ENCODE measurements around the gene PRADC1. TPM values are rescaled to one million over a fixed set of nuclear protein-coding genes. Genes with fewer than 3 reads are reported as not detected.
"Not testable (repeated sequence)": the region's sequence is repeated elsewhere in the genome, so short reads cannot be mapped to it uniquely, and the experiment has no call there.

Gene PRADC1
- polyA plus RNA-seq, 3 donors from 2014 or later, result 34.1 to 70.2 (median 62.6) TPM

GRCh38 chr2:73215254-73215653 lies 17.8 kb downstream of the PRADC1 start:
- DNase-seq, result no peak
- no peaks in the 10 kb centered on the region for H3K9me3 Mint-ChIP-seq
- H3K27ac Mint-ChIP-seq, result peak overlapping the region; percentile 2 to 84 (median 30)
- H3K36me3 Mint-ChIP-seq, result no peaks in the 10 kb centered on the region
- H3K4me3 Mint-ChIP-seq, result peak overlapping the region; percentile 88 to 96 (median 94)
- H3K27me3 Mint-ChIP-seq (ENCODE audit: low read depth in 3 of 3), result no peaks in the 10 kb centered on the region
- peaks cover 28 to 36% of the 10 kb centered on the region in 2 donors for H3K4me1 Mint-ChIP-seq

- DNase-seq, result peak; percentile 82 to 86 (median 84)
- Mint-ChIP-seq H3K36me3 (no peaks in the 10 kb centered on the region), H3K4me3 (peak within 1 kb of the TSS; percentile 88 to 96 (median 94)), H3K9me3 (no peaks in the 10 kb centered on the region), H3K4me1 (peaks cover 28 to 36% of the 10 kb centered on the region in 2 donors), H3K27me3 (ENCODE audit: low read depth in 3 of 3) (peaks cover 0 to 1% (median 0%) of the 10 kb centered on the region in 3 donors), H3K27ac (peak within 1 kb of the TSS; percentile 40 to 94 (median 88))
Measured at GRCh38 chr2:73214120-73215035, 18.7 kb downstream of the PRADC1 start, which contains the start of gene SMYD5. Gene SMYD5 (plus strand): TSS chr2:73214245. CDS start chr2:73214267, 22 bp downstream.

GRCh38 chr2:73212448-73213176 lies 20.4 kb downstream of the PRADC1 start:
- Mint-ChIP-seq H3K36me3 (no peaks in the 10 kb centered on the region), H3K27me3 (ENCODE audit: low read depth in 3 of 3) (peaks cover 0 to 1% (median 0%) of the 10 kb centered on the region in 3 donors), H3K4me1 (peaks cover 28 to 36% of the 10 kb centered on the region in 2 donors), H3K9me3 (no peaks in the 10 kb centered on the region), H3K4me3 (peak overlapping the region in 4 of 5 donors; percentile 39 to 96 (median 62)), H3K27ac (peak overlapping the region in 1 of 6 donors; percentile 42)
- DNase-seq, result peak; percentile 52 to 60 (median 59)

- H3K36me3 Mint-ChIP-seq, result no peaks in the 10 kb centered on the region
- H3K27ac Mint-ChIP-seq, result no peak overlapping the region
- DNase-seq, result no peak
- no peak overlapping the region for H3K4me3 Mint-ChIP-seq
- no peaks in the 10 kb centered on the region for H3K9me3 Mint-ChIP-seq
- peaks cover 0 to 1% (median under 1%) of the 10 kb centered on the region in 3 donors for H3K27me3 Mint-ChIP-seq (ENCODE audit: low read depth in 3 of 3)
- H3K4me1 Mint-ChIP-seq, result peaks cover 28 to 36% of the 10 kb centered on the region in 2 donors
Measured at GRCh38 chr2:73212098-73212447, 21.0 kb downstream of the PRADC1 start.

- Mint-ChIP-seq H3K27ac (no peak overlapping the region), H3K9me3 (no peaks in the 10 kb centered on the region), H3K4me3 (no peak overlapping the region), H3K36me3 (no peaks in the 10 kb centered on the region), H3K27me3 (ENCODE audit: low read depth in 3 of 3) (peaks cover 1 to 5% (median 4%) of the 10 kb centered on the region in 3 donors), H3K4me1 (peaks cover 27 to 34% of the 10 kb centered on the region in 2 donors)
- DNase-seq, result no peak
Measured at GRCh38 chr2:73210696-73211095, 22.3 kb downstream of the PRADC1 start.

- Mint-ChIP-seq H3K4me1 (peaks cover 22 to 27% of the 10 kb centered on the region in 2 donors), H3K27me3 (ENCODE audit: low read depth in 3 of 3) (peaks cover 1 to 7% (median 6%) of the 10 kb centered on the region in 3 donors), H3K9me3 (no peaks in the 10 kb centered on the region), H3K4me3 (no peak overlapping the region), H3K36me3 (no peaks in the 10 kb centered on the region), H3K27ac (no peak overlapping the region)
- DNase-seq, result no peak
Measured at GRCh38 chr2:73210019-73210418, 23.0 kb downstream of the PRADC1 start.

- no peak for DNase-seq
- no peak overlapping the region for H3K27ac Mint-ChIP-seq
- H3K4me3 Mint-ChIP-seq, result no peak overlapping the region
- H3K36me3 Mint-ChIP-seq, result no peaks in the 10 kb centered on the region
- peaks cover 8 to 21% (median 10%) of the 10 kb centered on the region in 3 donors for H3K27me3 Mint-ChIP-seq (ENCODE audit: low read depth in 3 of 3)
- no peaks in the 10 kb centered on the region for H3K9me3 Mint-ChIP-seq
- H3K4me1 Mint-ChIP-seq, result peaks cover 8 to 10% of the 10 kb centered on the region in 2 donors
Measured at GRCh38 chr2:73208258-73208657, 24.8 kb downstream of the PRADC1 start.

GRCh38 chr2:73205611-73206010 lies 27.4 kb downstream of the PRADC1 start:
- Mint-ChIP-seq H3K4me1 (peaks cover 7 to 8% of the 10 kb centered on the region in 2 donors), H3K9me3 (no peaks in the 10 kb centered on the region), H3K36me3 (no peaks in the 10 kb centered on the region), H3K27ac (no peak overlapping the region), H3K4me3 (no peak overlapping the region), H3K27me3 (ENCODE audit: low read depth in 3 of 3) (peaks cover 10 to 26% (median 12%) of the 10 kb centered on the region in 3 donors)
- DNase-seq, result no peak

- Mint-ChIP-seq H3K4me3 (no peak overlapping the region), H3K9me3 (no peaks in the 10 kb centered on the region), H3K27me3 (ENCODE audit: low read depth in 3 of 3) (peaks cover 9 to 33% (median 15%) of the 10 kb centered on the region in 3 donors), H3K36me3 (no peaks in the 10 kb centered on the region), H3K27ac (no peak overlapping the region), H3K4me1 (peaks cover 7 to 8% of the 10 kb centered on the region in 2 donors)
- no peak for DNase-seq
Measured at GRCh38 chr2:73203055-73203681, 29.9 kb downstream of the PRADC1 start.

GRCh38 chr2:73202156-73203054 lies 30.6 kb downstream of the PRADC1 start, which contains the start of gene NOTO:
Gene NOTO (plus strand): TSS chr2:73202574. CDS start chr2:73202667, 93 bp downstream.
- no peak for DNase-seq
- Mint-ChIP-seq H3K4me3 (peak within 1 kb of the TSS; percentile 29 to 76 (median 46)), H3K9me3 (no peaks in the 10 kb centered on the region), H3K27me3 (ENCODE audit: low read depth in 3 of 3) (peaks cover 9 to 36% (median 15%) of the 10 kb centered on the region in 3 donors), H3K4me1 (peaks cover 7 to 8% of the 10 kb centered on the region in 2 donors), H3K27ac (no peak within 1 kb of the TSS), H3K36me3 (no peaks in the 10 kb centered on the region)

GRCh38 chr2:73200281-73200680 lies 32.8 kb downstream of the PRADC1 start:
- not testable (repeated sequence) for DNase-seq, H3K9me3 Mint-ChIP-seq, H3K36me3 Mint-ChIP-seq, H3K4me1 Mint-ChIP-seq, H3K27ac Mint-ChIP-seq, H3K4me3 Mint-ChIP-seq
- H3K27me3 Mint-ChIP-seq (ENCODE audit: low read depth in 3 of 3), result peaks cover 9 to 34% (median 11%) of the 10 kb centered on the region in 3 donors

GRCh38 chr2:73197579-73197978 lies 35.5 kb downstream of the PRADC1 start:
- Mint-ChIP-seq H3K27ac (no peak overlapping the region), H3K27me3 (ENCODE audit: low read depth in 3 of 3) (peaks cover 3 to 20% (median 5%) of the 10 kb centered on the region in 3 donors), H3K4me3 (no peak overlapping the region), H3K9me3 (peaks cover 0 to 2% (median 0%) of the 10 kb centered on the region in 6 donors), H3K36me3 (no peaks in the 10 kb centered on the region), H3K4me1 (peaks cover 5 to 8% of the 10 kb centered on the region in 2 donors)
- no peak for DNase-seq
